ENCODE data around the gene SMOC1. TPM values are rescaled to one million over a fixed set of nuclear protein-coding genes. Genes with fewer than 3 reads are reported as not detected.

SMOC1 gene
- total RNA-seq, 1 experiment from 2014 or later: 0.68 TPM

DNA sequence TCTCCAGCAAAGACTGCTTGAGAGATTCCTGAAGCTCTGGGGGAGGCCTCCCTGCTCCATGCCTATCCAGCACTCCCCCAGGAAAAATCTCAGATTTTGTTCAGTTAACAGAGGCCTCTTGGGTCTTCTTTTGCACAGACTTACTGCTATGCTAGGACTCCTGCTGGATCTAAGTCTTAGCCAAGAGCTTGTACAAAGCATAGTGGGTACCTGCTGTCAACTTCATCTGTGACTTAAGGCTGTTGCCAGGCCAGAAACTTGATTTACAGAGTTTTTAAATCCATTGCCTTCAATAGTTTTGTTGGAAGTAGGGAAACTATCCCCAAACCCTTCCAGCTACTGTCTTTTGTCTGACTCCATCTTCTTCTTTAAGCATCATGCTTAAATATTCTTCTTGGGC, 140.5 kb downstream of the SMOC1 start:
- no peak overlapping the region for H3K4me3 Mint-ChIP-seq

More for the DNA sequence above, 140.5 kb downstream of the SMOC1 start:
- no peak overlapping the region for H4K91ac ChIP-seq (ENCODE audit: insufficient read length, low read depth, low read length)
- no peak overlapping the region for H3T11ph ChIP-seq (ENCODE audit: low read length)
- no peak overlapping the region for H3K14ac ChIP-seq (ENCODE audit: insufficient read depth, low read length)
- H2BK20ac ChIP-seq (ENCODE audit: low read depth, low read length, poor library complexity, severe bottlenecking): no peak overlapping the region
- no peak overlapping the region for H3K27ac ChIP-seq (ENCODE audit: insufficient read length, low read depth, low read length)
- no peaks in the 10 kb centered on the region for H3K4me1 ChIP-seq (ENCODE audit: insufficient read depth, low read length)
- no peaks in the 10 kb centered on the region for H3K9me3 Mint-ChIP-seq
- H3K9ac ChIP-seq (ENCODE audit: extremely low read depth, insufficient read length, low read length): no peak overlapping the region
- H3K27ac Mint-ChIP-seq: no peak overlapping the region
- H2BK15ac ChIP-seq (ENCODE audit: low read depth, low read length): no peak overlapping the region
- H4K8ac ChIP-seq (replicated peaks; ENCODE audit: insufficient read length, low read depth, low read length): no peak overlapping the region
- TF ChIP-seq, protein P1, sequence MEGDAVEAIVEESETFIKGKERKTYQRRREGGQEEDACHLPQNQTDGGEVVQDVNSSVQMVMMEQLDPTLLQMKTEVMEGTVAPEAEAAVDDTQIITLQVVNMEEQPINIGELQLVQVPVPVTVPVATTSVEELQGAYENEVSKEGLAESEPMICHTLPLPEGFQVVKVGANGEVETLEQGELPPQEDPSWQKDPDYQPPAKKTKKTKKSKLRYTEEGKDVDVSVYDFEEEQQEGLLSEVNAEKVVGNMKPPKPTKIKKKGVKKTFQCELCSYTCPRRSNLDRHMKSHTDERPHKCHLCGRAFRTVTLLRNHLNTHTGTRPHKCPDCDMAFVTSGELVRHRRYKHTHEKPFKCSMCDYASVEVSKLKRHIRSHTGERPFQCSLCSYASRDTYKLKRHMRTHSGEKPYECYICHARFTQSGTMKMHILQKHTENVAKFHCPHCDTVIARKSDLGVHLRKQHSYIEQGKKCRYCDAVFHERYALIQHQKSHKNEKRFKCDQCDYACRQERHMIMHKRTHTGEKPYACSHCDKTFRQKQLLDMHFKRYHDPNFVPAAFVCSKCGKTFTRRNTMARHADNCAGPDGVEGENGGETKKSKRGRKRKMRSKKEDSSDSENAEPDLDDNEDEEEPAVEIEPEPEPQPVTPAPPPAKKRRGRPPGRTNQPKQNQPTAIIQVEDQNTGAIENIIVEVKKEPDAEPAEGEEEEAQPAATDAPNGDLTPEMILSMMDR (conservative IDR thresholded peaks at IDR 0.05): no peak
- no peaks in the 10 kb centered on the region for H3K27me3 ChIP-seq (ENCODE audit: insufficient read depth, low read length)
- no peaks in the 10 kb centered on the region for H3K9me3 ChIP-seq (ENCODE audit: control insufficient read depth, low read depth, low read length)
- no peak overlapping the region for H3K23ac ChIP-seq (ENCODE audit: insufficient read length, low read depth, low read length)
- no peak overlapping the region for H2BK12ac ChIP-seq (ENCODE audit: insufficient read length, low read depth, low read length)
- no peaks in the 10 kb centered on the region for H3K23me2 ChIP-seq (ENCODE audit: insufficient read length, low read depth, low read length, poor library complexity, severe bottlenecking)
- no peaks in the 10 kb centered on the region for H3K79me2 ChIP-seq (ENCODE audit: insufficient read depth, low read length)
- H2BK120ac ChIP-seq (ENCODE audit: low read depth, low read length, poor library complexity, severe bottlenecking): no peak overlapping the region
- no peaks in the 10 kb centered on the region; the same call in none of the 2 replicates for H3K27me3 Mint-ChIP-seq (ENCODE audit: low read depth)
- no peak for DNase-seq
- no peak overlapping the region for H2AFZ ChIP-seq (ENCODE audit: low read length)
- H2AK5ac ChIP-seq (ENCODE audit: insufficient read length, low read length): no peak overlapping the region
- H2BK5ac ChIP-seq (ENCODE audit: insufficient read length, low read length): no peak overlapping the region
- no peak overlapping the region for H3K4me2 ChIP-seq (ENCODE audit: insufficient read depth, insufficient read length, low read length)
- H3K4ac ChIP-seq (ENCODE audit: low read depth, low read length): no peak overlapping the region
- no peaks in the 10 kb centered on the region for H3K79me1 ChIP-seq (ENCODE audit: insufficient read depth, low read depth, low read length, poor library complexity, severe bottlenecking)
- H3K36me3 Mint-ChIP-seq (ENCODE audit: insufficient read depth in 1 of 3, low read depth in 3 of 3): no peaks in the 10 kb centered on the region
- H4K20me1 ChIP-seq (ENCODE audit: control insufficient read depth, insufficient read depth, insufficient read length): no peaks in the 10 kb centered on the region
- H3K56ac ChIP-seq (ENCODE audit: insufficient read length, low read depth, low read length): no peak overlapping the region
- H4K5ac ChIP-seq (ENCODE audit: insufficient read length, low read depth, low read length): no peak overlapping the region
- H3K4me1 Mint-ChIP-seq: peaks cover 9 to 13% of the 10 kb centered on the region in 2 experiments
- no peak overlapping the region for H3K18ac ChIP-seq (ENCODE audit: insufficient read length, low read depth, low read length)

All from H9 (cell line).